HG03460 (cell line): ENCODE data around the gene ZNF789.
"Not testable (repeated sequence)": the region's sequence is repeated elsewhere in the genome, so short reads cannot be mapped to it uniquely, and the experiment has no call there.

ENCODE experiments used
- ATAC-seq: cut with Tn5 transposase; IDR thresholded peaks from one replicate; pipeline ENCODE4 v1.9.1; 2021; ENCODE audit not compliant: unreplicated experiment

ZNF789 gene

GRCh38 chr7:99501236-99501635 is 28.5 kb downstream of the ZNF789 start:
- not testable (repeated sequence) for ATAC-seq

- peak; percentile 68 for ATAC-seq
These were observed 31.6 kb downstream of the ZNF789 start for GRCh38 chr7:99504281-99504602.

- ATAC-seq = peak; percentile 63
These were observed 32.1 kb downstream of the ZNF789 start, which contains the start of gene ZKSCAN5 for GRCh38 chr7:99504603-99505323. Gene ZKSCAN5, plus strand, starts transcription at chr7:99504662. Its CDS starts 1,383 bp downstream, at chr7:99506045.

GRCh38 chr7:99505324-99505662 is 32.6 kb downstream of the ZNF789 start:
- ATAC-seq = peak; percentile 4

- ATAC-seq = no peak
These were observed 41.4 kb downstream of the ZNF789 start for GRCh38 chr7:99514050-99514449.

GRCh38 chr7:99521399-99521798 is 48.7 kb downstream of the ZNF789 start:
- ATAC-seq = no peak

- no peak for ATAC-seq
These were observed 53.2 kb downstream of the ZNF789 start for GRCh38 chr7:99525713-99526440.

GRCh38 chr7:99531354-99531765 is 58.7 kb downstream of the ZNF789 start:
- ATAC-seq = no peak

- no peak for ATAC-seq
These were observed 63.0 kb downstream of the ZNF789 start for GRCh38 chr7:99535667-99536066.
